SK-N-SH (cell line): ENCODE measurements around the gene MBNL1. TPM values are rescaled to one million over a fixed set of nuclear protein-coding genes. Genes with fewer than 3 reads are reported as not detected.

Experiments
- CTCF ChIA-PET: fragments of 300-600, 350-600 bp; formaldehyde crosslinking; extraction: SDS; loops from one replicate; lab custom pipeline; 2021; lab: Yijun Ruan, JAX
- POLR2A ChIA-PET: fragments of 350-600 bp; sonication (Branson Sonifier 250); formaldehyde crosslinking; extraction: SDS; loops from one replicate; lab custom pipeline; 2020; ENCODE audit warnings: antibody characterized with exemption, inconsistent platforms; lab: Yijun Ruan, JAX
- DNase-seq: peaks from one replicate; pipeline ENCODE4 v3.0.0; 2012
- H2AFZ ChIP-seq: fragments of 200-600 bp; sonication (generic); 2 replicates; pipeline ENCODE4 v1.8.1; 2016; ENCODE audit warnings: antibody characterized with exemption, mild to moderate bottlenecking, low read depth
- H3F3A ChIP-seq: fragments of 200-600 bp; sonication (generic); replicated peaks from 2 replicates; pipeline ENCODE3; 2016; ENCODE audit warnings: antibody characterized with exemption, mild to moderate bottlenecking; ENCODE audit not compliant: insufficient read depth
- H3K27ac ChIP-seq, 2 experiments: fragments of 200-500 bp in 1 of 2; fragments of 200-600 bp in 1 of 2; sonication (Bioruptor generic) in 1 of 2; sonication (generic), shearing (Covaris generic) in 1 of 2; 2 replicates each; pipeline versions ENCODE4 v1.5.1 to v1.6.1; 2014 to 2016; ENCODE audit warnings: low read depth in 2 of 2, inconsistent platforms in 1 of 2, low read length in 1 of 2, mild to moderate bottlenecking in 1 of 2, mixed read lengths in 1 of 2
- H3K27me3 ChIP-seq: fragments of 200-600 bp; sonication (generic), shearing (Covaris generic); 2 replicates; pipeline ENCODE4 v1.6.1; 2016; ENCODE audit warnings: mixed run types; ENCODE audit not compliant: insufficient read depth
- H3K36me3 ChIP-seq, 2 experiments: fragments of 200-500 bp in 1 of 2; fragments of 200-600 bp in 1 of 2; sonication (Bioruptor generic) in 1 of 2; sonication (generic) in 1 of 2; replicated peaks in 1 of 2; 2 replicates each; pipeline versions ENCODE3 to v1.5.1; 2014 to 2016; ENCODE audit warnings: low read length in 1 of 2, mild to moderate bottlenecking in 1 of 2; ENCODE audit not compliant: insufficient read depth in 2 of 2, control insufficient read depth in 1 of 2
- H3K4me1 ChIP-seq, 2 experiments: fragments of 200-500 bp in 1 of 2; fragments of 200-600 bp in 1 of 2; sonication (Bioruptor generic) in 1 of 2; sonication (generic), shearing (Covaris generic) in 1 of 2; 2 replicates each; pipeline versions ENCODE4 v1.5.1 to v1.6.1; 2014 to 2016; ENCODE audit warnings: low read depth in 1 of 2, low read length in 1 of 2, mixed run types in 1 of 2; ENCODE audit not compliant: insufficient read depth in 2 of 2, control insufficient read depth in 1 of 2
- H3K4me2 ChIP-seq: fragments of 200-600 bp; sonication (generic), shearing (Covaris generic); 2 replicates; pipeline ENCODE4 v1.6.1; 2017; ENCODE audit warnings: mixed run types
- H3K4me3 ChIP-seq, 2 experiments: fragments of 200-500 bp in 1 of 2; fragments of 200-600 bp in 1 of 2; sonication (Bioruptor generic) in 1 of 2; sonication (generic), shearing (Covaris generic) in 1 of 2; 2 replicates each; pipeline versions ENCODE4 v1.5.1 to v1.8.1; 2014 to 2016; ENCODE audit warnings: low read depth in 2 of 2, inconsistent platforms in 1 of 2, low read length in 1 of 2, mild to moderate bottlenecking in 1 of 2, mixed read lengths in 1 of 2, moderate library complexity in 1 of 2
- H3K79me2 ChIP-seq: fragments of 200-600 bp; sonication (generic); 2 replicates; pipeline ENCODE4 v1.8.1; 2017; ENCODE audit warnings: mild to moderate bottlenecking; ENCODE audit not compliant: insufficient read depth
- H3K9ac ChIP-seq: fragments of 200-600 bp; sonication (generic); 2 replicates; pipeline ENCODE4 v1.6.1; 2017; ENCODE audit warnings: mixed run types
- H3K9me2 ChIP-seq: fragments of 200-600 bp; sonication (generic); 2 replicates; pipeline ENCODE4 v1.6.1; 2017; ENCODE audit warnings: mixed run types
- H3K9me3 ChIP-seq: fragments of 200-600 bp; sonication (generic); 2 replicates; pipeline ENCODE4 v1.6.1; 2017; ENCODE audit warnings: mixed run types, mild to moderate bottlenecking, moderate library complexity
- H4K20me1 ChIP-seq: fragments of 200-600 bp; sonication (generic); 2 replicates; pipeline ENCODE4 v1.6.1; 2017; ENCODE audit warnings: mild to moderate bottlenecking, mixed run types; ENCODE audit not compliant: insufficient read depth
- CHD2 ChIP-seq: fragments of 150-350 bp; IDR thresholded peaks from 2 replicates; pipeline ENCODE4 v1.6.1; 2018; ENCODE audit warnings: low read length; ENCODE audit not compliant: partially characterized antibody
- EZH2phosphoT487 ChIP-seq: fragments of 200-600 bp; sonication (generic); IDR thresholded peaks from 2 replicates; pipeline ENCODE4 v1.6.1; 2017; ENCODE audit warnings: low read depth, mixed run types, mild to moderate bottlenecking, antibody characterized with exemption, moderate library complexity, borderline replicate concordance
- FOSL2 ChIP-seq: IDR thresholded peaks from 2 replicates; pipeline ENCODE4 v1.4.0; 2012; ENCODE audit warnings: low read depth, mild to moderate bottlenecking, moderate library complexity, borderline replicate concordance
- FOXJ3 ChIP-seq: sonication (generic); formaldehyde crosslinking; IDR thresholded peaks from 2 replicates; pipeline ENCODE4 v1.5.1; 2020; ENCODE audit warnings: mild to moderate bottlenecking, missing genetic modification reagents
- FOXM1 ChIP-seq: IDR thresholded peaks from 2 replicates; pipeline ENCODE4 v1.4.0; 2012; ENCODE audit warnings: low read depth, mild to moderate bottlenecking
- GABPA ChIP-seq: IDR thresholded peaks from 2 replicates; pipeline ENCODE4 v1.4.0; 2012; ENCODE audit warnings: low read depth, mild to moderate bottlenecking
- JUND ChIP-seq: IDR thresholded peaks from 2 replicates; pipeline ENCODE4 v1.4.0; 2012
- MEF2A ChIP-seq: IDR thresholded peaks from 2 replicates; pipeline ENCODE4 v1.4.0; 2012; ENCODE audit warnings: low read depth, borderline replicate concordance
- MXI1 ChIP-seq: IDR thresholded peaks from 2 replicates; pipeline ENCODE4 v1.6.1; 2012; ENCODE audit warnings: mild to moderate bottlenecking, low read depth, low read length, improper control_type of control experiment
- NRF1 ChIP-seq: IDR thresholded peaks from 2 replicates; pipeline ENCODE4 v1.6.1; 2012; ENCODE audit warnings: low read depth, mild to moderate bottlenecking, low read length
- RAD21 ChIP-seq: IDR thresholded peaks from 2 replicates; pipeline ENCODE4 v1.6.1; 2012; ENCODE audit warnings: mild to moderate bottlenecking, low read length
- RCOR1 ChIP-seq: fragments of 150-350 bp; IDR thresholded peaks from 2 replicates; pipeline ENCODE4 v1.6.1; 2017; ENCODE audit warnings: antibody characterized with exemption, low read length
- SIN3A ChIP-seq: IDR thresholded peaks from 2 replicates; pipeline ENCODE4 v1.6.1; 2012; ENCODE audit warnings: low read depth, mild to moderate bottlenecking, low read length, moderate library complexity, borderline replicate concordance
- TAF1 ChIP-seq: IDR thresholded peaks from 2 replicates; pipeline ENCODE4 v1.6.1; 2012; ENCODE audit warnings: low read depth, mild to moderate bottlenecking, low read length, moderate library complexity, borderline replicate concordance
- YY1 ChIP-seq: IDR thresholded peaks from 2 replicates; pipeline ENCODE4 v1.4.0; 2012; ENCODE audit warnings: low read depth, mild to moderate bottlenecking
- WGBS: methylation state at CpG from one replicate; pipeline ENCODE4 v1.1.6; 2017; ENCODE audit warnings: low lambda C conversion rate; 5-methylcytosine and 5-hydroxymethylcytosine counted together
- polyA plus RNA-seq, 3 experiments: library from polyadenylated mRNA; depleted of rRNA; stranded (reverse); fragments of >200 nt; gene quantifications; 2 replicates each; pipeline ENCODE4 v1.2.3, GENCODE V29; 2012
- TF ChIP-seq, protein P1 (sequence below): IDR thresholded peaks from 2 replicates; pipeline ENCODE4 v1.4.0; 2012; ENCODE audit warnings: low read depth, borderline replicate concordance
- TF ChIP-seq, protein P2 (sequence below): fragments of 150-350 bp; IDR thresholded peaks from 2 replicates; pipeline ENCODE4 v1.6.1; 2017; ENCODE audit warnings: antibody characterized with exemption, low read length, low read depth, borderline replicate concordance
- TF ChIP-seq, protein P3 (sequence below): IDR thresholded peaks from 2 replicates; pipeline ENCODE4 v1.4.0; 2012; ENCODE audit warnings: low read depth, borderline replicate concordance
- TF ChIP-seq, protein P4 (sequence below): IDR thresholded peaks from 2 replicates; pipeline ENCODE4 v1.6.1; 2012; ENCODE audit warnings: mild to moderate bottlenecking, low read depth, low read length, moderate library complexity
- TF ChIP-seq, protein P5 (sequence below): fragments of 150-350 bp; IDR thresholded peaks from 2 replicates; pipeline ENCODE4 v1.6.1; 2016; ENCODE audit warnings: mild to moderate bottlenecking, low read depth, low read length

Gene MBNL1
- polyA plus RNA-seq, 1 of the 3 experiments (the other 2 are of a cell fraction), result 44.3 TPM

DNA sequence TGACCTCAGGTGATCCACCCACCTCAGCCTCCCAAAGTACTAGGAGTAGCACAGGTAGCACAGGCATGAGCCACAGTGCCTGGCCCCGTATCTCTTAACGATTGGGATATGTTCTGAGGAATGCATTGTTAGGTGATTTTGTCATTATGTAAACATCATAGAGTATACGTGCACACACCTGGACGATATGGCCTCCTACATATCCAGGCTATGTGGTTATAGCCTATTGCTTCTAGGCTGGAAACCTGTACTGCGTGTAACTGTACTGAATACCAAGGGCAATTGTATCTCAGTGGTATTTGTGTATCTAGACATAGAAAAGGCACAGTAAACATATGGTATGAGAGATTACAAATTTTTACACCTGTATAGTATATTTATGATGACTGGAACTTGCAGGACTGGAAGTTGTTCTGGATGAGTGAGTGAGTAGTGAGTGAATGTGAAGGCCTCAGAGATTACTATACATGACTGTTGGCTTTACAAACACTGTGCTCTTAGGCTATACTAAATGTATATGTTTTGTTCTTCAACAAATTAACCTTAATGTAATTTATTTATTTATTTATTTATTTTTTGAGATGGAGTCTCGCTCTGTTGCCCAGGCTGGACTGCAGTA lies 120.7 kb downstream of the MBNL1 start (continued):
- TF ChIP-seq, protein P1, sequence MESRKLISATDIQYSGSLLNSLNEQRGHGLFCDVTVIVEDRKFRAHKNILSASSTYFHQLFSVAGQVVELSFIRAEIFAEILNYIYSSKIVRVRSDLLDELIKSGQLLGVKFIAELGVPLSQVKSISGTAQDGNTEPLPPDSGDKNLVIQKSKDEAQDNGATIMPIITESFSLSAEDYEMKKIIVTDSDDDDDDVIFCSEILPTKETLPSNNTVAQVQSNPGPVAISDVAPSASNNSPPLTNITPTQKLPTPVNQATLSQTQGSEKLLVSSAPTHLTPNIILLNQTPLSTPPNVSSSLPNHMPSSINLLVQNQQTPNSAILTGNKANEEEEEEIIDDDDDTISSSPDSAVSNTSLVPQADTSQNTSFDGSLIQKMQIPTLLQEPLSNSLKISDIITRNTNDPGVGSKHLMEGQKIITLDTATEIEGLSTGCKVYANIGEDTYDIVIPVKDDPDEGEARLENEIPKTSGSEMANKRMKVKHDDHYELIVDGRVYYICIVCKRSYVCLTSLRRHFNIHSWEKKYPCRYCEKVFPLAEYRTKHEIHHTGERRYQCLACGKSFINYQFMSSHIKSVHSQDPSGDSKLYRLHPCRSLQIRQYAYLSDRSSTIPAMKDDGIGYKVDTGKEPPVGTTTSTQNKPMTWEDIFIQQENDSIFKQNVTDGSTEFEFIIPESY, result no peak

DNA sequence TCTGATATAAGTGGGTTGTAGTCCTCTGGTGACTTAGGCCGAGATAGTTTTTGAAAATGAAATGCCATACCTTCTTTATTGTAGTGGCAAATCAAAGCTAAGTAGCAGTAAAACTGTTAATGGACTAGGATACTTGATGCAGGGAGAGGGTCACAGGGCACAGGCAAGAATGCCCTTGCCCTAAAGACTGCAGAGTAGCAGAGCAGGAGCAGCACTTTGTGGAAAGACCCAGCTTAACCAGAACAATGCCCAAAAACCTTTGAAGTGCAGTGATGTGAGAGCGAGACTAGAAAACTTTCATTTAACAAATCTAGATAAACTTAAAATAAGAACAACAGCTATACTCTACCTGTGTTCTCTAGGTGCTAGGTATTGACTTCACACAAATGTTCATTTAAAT lies 121.9 kb downstream of the MBNL1 start:
- Histone ChIP-seq H3K27me3 (no peaks in the 10 kb centered on the region), H3K4me3 (no peak overlapping the region), H3K27ac (no peak overlapping the region), H4K20me1 (peaks cover 78% of the 10 kb centered on the region), H3K9me2 (no peaks in the 10 kb centered on the region), H3K4me1 (peaks cover 0 to 33% of the 10 kb centered on the region in 2 experiments; a peak in 3 of 4 replicates), H3K9me3 (no peaks in the 10 kb centered on the region), H2AFZ (no peak overlapping the region), H3K4me2 (no peak overlapping the region), H3K36me3 (peaks cover 2 to 23% of the 10 kb centered on the region in 2 experiments), H3K79me2 (peaks cover 100% of the 10 kb centered on the region), H3F3A (peaks cover 19% of the 10 kb centered on the region), H3K9ac (no peak overlapping the region)
- ChIA-PET POLR2A (no interaction called here), CTCF (interaction anchor here (1.9 kb wide), 1 partner anchor 10 kb away, joined by 6 read pairs; no protein-coding TSS in a partner anchor)
- no peak for DNase-seq
- 90% methylated on average over 2 of the region's 2 CpGs for WGBS
- TF ChIP-seq MEF2A (no peak), SIN3A (no peak), YY1 (no peak), FOSL2 (no peak), RCOR1 (no peak), EZH2phosphoT487 (no peak), NRF1 (no peak), RAD21 (no peak), JUND (no peak), CHD2 (no peak), FOXM1 (no peak), MXI1 (no peak), FOXJ3 (CRISPR knock-in tag) (no peak), TAF1 (no peak), GABPA (no peak)
- TF ChIP-seq, protein P2, sequence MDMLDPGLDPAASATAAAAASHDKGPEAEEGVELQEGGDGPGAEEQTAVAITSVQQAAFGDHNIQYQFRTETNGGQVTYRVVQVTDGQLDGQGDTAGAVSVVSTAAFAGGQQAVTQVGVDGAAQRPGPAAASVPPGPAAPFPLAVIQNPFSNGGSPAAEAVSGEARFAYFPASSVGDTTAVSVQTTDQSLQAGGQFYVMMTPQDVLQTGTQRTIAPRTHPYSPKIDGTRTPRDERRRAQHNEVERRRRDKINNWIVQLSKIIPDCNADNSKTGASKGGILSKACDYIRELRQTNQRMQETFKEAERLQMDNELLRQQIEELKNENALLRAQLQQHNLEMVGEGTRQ, result no peak
- TF ChIP-seq, protein P3, sequence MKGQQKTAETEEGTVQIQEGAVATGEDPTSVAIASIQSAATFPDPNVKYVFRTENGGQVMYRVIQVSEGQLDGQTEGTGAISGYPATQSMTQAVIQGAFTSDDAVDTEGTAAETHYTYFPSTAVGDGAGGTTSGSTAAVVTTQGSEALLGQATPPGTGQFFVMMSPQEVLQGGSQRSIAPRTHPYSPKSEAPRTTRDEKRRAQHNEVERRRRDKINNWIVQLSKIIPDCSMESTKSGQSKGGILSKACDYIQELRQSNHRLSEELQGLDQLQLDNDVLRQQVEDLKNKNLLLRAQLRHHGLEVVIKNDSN, result no peak
- TF ChIP-seq, protein P4, sequence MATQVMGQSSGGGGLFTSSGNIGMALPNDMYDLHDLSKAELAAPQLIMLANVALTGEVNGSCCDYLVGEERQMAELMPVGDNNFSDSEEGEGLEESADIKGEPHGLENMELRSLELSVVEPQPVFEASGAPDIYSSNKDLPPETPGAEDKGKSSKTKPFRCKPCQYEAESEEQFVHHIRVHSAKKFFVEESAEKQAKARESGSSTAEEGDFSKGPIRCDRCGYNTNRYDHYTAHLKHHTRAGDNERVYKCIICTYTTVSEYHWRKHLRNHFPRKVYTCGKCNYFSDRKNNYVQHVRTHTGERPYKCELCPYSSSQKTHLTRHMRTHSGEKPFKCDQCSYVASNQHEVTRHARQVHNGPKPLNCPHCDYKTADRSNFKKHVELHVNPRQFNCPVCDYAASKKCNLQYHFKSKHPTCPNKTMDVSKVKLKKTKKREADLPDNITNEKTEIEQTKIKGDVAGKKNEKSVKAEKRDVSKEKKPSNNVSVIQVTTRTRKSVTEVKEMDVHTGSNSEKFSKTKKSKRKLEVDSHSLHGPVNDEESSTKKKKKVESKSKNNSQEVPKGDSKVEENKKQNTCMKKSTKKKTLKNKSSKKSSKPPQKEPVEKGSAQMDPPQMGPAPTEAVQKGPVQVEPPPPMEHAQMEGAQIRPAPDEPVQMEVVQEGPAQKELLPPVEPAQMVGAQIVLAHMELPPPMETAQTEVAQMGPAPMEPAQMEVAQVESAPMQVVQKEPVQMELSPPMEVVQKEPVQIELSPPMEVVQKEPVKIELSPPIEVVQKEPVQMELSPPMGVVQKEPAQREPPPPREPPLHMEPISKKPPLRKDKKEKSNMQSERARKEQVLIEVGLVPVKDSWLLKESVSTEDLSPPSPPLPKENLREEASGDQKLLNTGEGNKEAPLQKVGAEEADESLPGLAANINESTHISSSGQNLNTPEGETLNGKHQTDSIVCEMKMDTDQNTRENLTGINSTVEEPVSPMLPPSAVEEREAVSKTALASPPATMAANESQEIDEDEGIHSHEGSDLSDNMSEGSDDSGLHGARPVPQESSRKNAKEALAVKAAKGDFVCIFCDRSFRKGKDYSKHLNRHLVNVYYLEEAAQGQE, result no peak
- TF ChIP-seq, protein P1, result no peak
- TF ChIP-seq, protein P5, sequence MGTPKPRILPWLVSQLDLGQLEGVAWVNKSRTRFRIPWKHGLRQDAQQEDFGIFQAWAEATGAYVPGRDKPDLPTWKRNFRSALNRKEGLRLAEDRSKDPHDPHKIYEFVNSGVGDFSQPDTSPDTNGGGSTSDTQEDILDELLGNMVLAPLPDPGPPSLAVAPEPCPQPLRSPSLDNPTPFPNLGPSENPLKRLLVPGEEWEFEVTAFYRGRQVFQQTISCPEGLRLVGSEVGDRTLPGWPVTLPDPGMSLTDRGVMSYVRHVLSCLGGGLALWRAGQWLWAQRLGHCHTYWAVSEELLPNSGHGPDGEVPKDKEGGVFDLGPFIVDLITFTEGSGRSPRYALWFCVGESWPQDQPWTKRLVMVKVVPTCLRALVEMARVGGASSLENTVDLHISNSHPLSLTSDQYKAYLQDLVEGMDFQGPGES, result no peak
